Ovary (tissue), 3 donors: ENCODE results near the gene HUNK.

Experiments
- EP300 ChIP-seq: sonication (generic); formaldehyde crosslinking; IDR thresholded peaks from one replicate; pipeline ENCODE4 v1.6.1; 2017; ENCODE audit warnings: antibody characterized with exemption
- POLR2A ChIP-seq: fragments of 450-650 bp; IDR thresholded peaks from one replicate; pipeline ENCODE4 v1.6.1; 2017; ENCODE audit warnings: antibody characterized with exemption, mild to moderate bottlenecking, moderate library complexity
- TF ChIP-seq, protein P1 (sequence below), 3 donors: fragments of 450-650 bp in 2 of 3; fragments of 200-600 bp in 1 of 3; IDR thresholded peaks; one replicate each; pipeline versions ENCODE4 v1.5.1 to v1.8.0; 2016 to 2022; ENCODE audit warnings: antibody characterized with exemption in 3 of 3, mild to moderate bottlenecking in 1 of 3
- donor health status: DM: no; HTN: no; CAD: no.

DNA sequence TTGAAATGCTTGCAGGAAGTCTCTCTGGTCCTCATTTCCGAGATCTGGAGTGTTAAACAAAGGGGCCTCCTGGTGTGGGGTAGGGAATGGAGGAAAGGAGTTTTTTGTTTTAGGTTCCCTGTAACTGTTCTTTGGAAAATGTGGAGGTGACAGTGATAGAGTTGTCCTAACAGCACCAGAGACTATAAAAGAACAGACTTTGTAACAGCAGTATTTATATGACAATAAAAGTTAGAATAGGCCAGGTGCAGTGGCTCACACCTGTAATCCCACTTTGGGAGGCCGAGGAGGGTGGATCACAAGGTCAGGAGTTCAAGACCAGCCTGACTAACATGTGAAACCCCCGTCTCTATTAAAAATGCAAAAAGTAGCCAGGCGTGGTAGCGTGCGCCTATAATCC is 68.9 kb downstream of the HUNK start:
- TF ChIP-seq, protein P1, sequence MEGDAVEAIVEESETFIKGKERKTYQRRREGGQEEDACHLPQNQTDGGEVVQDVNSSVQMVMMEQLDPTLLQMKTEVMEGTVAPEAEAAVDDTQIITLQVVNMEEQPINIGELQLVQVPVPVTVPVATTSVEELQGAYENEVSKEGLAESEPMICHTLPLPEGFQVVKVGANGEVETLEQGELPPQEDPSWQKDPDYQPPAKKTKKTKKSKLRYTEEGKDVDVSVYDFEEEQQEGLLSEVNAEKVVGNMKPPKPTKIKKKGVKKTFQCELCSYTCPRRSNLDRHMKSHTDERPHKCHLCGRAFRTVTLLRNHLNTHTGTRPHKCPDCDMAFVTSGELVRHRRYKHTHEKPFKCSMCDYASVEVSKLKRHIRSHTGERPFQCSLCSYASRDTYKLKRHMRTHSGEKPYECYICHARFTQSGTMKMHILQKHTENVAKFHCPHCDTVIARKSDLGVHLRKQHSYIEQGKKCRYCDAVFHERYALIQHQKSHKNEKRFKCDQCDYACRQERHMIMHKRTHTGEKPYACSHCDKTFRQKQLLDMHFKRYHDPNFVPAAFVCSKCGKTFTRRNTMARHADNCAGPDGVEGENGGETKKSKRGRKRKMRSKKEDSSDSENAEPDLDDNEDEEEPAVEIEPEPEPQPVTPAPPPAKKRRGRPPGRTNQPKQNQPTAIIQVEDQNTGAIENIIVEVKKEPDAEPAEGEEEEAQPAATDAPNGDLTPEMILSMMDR (IDR thresholded peaks at IDR 0.05): no peak
- TF ChIP-seq POLR2A (no peak), EP300 (no peak)
